Stimulated activated CD4-positive, alpha-beta T cell treated with anti-CD3 and anti-CD28 coated beads, Interleukin-2, amount 100 ng/mL, for 4 hours (primary cell): ENCODE data around the gene CTNS.
A peak's percentile ranks its signal among the peaks of the same experiment; 100 is the strongest.
"Not testable (repeated sequence)": the region's sequence is repeated elsewhere in the genome, so short reads cannot be mapped to it uniquely, and the experiment has no call there.

Experiments
- DNase-seq: peaks from one replicate; pipeline ENCODE4 v3.0.0-alpha.2; 2020; ENCODE audit warnings: low read depth

CTNS gene

DNA sequence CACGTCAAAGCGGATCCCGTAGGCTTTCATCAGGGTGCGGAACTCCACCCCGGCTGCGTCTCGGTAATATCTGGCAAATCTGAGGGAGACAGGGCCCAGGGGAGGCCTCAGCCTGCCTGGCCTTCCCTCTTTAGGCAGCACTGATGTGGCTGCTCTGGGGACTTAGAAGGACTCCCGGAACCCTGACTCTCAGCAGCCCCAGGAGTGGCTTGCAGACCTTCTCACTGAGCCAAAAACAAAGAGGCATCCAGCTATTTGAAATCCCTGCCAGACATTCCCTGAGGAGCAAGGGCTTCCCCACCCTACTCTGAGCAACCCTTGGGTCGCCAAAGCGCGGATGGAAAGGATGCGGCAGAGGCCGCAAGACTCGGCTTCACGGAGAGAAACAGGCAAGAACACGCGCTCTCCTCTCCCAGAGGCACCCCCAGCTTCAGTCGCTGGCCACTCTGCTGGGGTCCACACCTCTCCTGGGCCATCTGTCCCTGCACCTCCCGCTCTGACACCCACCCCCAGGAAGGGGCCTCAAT lies 51.5 kb downstream of the CTNS start:
- DNase-seq, result no peak

DNA sequence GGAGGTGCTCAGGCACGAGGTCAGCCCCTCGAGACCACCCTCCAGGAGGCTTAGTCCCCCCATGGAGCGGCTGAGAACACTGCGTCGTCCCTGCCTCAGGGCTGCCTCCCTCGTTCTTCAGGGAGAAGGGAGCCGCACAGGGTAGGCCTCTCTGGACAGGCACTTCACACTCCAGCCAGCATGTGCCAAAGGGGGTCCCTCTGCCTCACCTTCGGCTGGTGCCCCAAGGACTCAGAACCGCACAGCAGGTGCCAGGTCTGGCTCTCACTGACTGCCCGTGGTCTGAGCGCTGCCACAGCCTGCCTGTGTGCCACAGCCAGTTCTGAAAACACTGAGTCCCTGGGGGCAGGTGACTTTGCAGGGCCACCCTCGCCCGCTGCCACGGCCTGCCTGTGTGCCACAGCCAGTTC lies 52.3 kb downstream of the CTNS start:
- no peak for DNase-seq

DNA sequence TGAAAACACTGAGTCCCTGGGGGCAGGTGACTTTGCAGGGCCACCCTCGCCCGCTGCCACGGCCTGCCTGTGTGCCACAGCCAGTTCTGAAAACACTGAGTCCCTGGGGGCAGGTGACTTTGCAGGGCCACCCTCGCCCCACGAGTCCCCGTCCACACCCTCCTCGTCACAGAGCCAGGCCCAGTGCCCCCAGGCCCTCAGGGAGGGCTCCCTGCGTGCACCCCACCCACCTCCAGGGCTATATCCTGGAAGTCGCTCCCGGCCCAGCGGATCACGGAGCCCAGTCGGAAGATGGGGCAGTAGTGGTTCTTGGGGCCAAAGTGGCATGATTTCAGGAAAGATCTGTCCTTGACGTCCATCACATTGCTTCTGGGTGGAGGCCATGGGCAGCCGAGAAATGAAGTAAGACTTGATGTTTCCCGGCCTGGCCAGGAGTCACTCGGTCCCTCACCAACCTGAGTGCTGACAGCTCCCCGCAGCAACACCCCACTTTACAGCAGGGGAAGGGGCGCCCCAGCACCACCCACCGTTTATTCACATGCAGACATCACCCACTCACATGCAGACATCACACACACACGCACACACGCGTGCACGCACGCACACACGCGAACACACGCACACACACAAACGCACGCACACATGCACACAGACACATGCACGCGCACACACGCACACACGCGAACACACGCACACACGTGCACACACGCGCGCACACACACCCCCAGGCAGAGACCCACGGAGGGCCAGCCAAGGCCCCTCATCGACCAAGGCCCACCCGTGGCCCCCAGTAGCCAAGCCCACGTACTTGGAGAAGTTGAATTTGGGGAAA lies 52.9 kb downstream of the CTNS start:
- no peak for DNase-seq

DNA sequence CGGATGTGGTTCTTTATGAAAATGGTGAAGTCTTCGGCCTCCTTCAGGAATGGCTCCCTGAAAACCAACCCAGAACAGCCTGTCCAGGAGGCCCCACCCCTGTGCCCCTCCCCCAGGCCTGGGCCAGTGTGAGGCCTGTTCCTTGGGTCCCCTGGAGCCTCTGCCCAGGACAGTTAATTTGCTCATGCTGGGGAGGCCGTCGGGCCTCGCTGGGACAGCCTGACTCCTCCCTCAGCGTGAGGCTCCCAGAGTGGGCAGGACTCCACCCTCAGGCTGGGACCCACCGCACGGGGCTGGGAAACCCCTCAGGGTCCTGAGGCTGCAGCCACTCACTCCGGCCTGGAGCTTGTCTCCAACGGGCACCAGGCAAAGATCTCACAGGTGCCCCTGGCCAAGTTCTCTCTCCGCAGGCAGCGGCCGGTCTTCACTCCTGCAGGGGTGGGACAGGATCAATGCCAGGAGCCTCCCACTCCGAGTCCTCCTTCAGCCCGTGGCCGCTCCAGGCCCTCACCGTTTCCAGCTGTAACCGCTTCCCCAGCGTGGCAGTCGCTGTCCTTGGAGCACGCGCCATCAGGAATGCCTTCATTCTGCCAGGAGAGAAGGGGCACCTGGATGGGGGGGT lies 53.6 kb downstream of the CTNS start:
- no peak for DNase-seq

DNA sequence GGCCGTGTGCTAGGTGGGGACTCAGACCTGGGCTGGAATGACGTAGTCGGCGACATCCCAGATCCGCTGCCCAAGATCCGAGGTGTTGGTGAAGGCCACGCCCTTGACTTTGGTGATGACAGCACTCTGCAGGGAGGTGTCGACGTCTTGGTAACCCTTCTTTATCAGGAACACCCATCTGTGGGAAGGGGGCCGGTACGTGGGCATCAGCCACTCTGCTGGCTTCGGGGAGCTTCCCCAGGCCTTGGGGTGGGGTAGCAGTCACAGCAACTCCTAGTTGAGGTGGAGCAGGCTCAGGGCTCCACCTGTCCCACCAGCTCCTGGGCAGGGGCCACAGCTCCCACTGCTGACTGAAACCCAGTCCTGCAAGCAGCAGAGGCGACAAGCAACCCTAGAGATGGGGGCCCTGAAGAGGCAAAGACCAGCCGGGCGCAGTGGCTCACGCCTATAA lies 55.1 kb downstream of the CTNS start:
- DNase-seq, result no peak

GRCh38 chr17:3692346-3692745 lies 55.8 kb downstream of the CTNS start:
- DNase-seq, result no peak

DNA sequence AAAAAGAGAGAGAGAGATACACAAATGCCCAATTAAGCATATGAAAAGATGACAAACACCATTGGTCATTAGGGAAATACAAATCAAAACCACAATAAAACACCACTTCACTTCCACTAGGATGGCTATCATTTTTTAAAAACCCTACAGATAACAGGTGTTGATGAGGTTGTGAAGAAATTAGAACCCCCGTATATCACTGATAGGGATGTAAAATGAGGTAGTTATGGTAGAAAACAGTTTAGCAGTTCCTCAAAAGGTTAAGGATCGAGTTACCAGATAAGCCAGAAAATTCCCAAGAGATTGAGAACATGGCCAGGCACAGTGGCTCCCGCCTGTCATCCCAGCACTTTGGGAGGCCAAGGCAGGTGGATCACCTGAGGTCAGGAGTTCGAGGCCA lies 56.6 kb downstream of the CTNS start:
- DNase-seq, result no peak

DNA sequence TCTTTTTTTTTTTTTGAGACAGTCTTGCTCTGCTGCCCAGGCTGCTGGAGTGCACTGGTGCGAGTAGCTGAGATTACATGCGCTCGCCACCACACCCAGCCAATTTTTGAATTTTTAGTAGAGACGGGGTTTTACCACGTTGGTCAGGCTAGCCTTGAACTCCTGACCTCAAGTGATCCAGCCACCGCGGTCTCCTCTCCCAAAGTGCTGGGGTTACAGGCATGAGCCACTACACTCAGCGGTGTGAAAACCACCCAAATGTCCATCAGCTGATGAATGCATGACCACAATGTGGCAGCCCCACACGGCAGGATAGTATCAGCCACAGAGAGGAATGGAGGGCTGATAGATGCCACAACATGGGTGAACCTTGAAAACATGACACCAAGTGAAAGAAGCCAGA lies 57.3 kb downstream of the CTNS start:
- no peak for DNase-seq

DNA sequence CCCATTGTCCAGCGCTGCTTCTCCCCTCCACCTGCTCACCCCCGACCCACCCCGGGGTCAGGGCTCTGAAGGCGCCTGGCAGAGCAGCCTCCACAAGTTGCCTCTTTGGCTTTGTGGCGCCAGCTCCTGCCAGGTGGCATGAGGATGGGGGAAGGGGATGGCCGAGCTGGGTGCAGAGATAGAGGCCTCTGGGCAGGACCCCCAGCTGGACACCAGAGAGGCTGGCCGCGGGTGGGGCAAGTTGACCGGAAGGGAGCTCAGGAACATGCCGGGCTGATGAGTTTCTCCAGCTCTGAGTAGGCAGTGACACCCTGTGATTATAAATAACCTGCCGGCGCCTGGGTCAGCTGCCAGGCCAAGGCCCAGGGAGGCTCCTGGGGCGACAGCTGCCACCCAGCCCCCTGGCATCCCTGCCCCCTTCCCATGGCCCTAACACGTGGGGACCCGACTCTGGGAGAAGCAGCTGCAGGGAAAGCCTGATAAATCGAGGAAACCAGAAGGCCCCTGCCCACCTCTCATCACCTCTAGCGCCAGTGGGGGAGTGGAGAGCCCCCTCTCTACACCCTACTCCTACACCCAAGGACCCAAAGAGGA lies 58.7 kb downstream of the CTNS start:
- DNase-seq, result no peak

- peak; percentile 14 for DNase-seq
Measured at GRCh38 chr17:3695723-3696411, 59.3 kb downstream of the CTNS start, which contains the start of gene P2RX5. Gene P2RX5, minus strand, starts transcription at chr17:3696155. Its CDS starts 150 bp downstream, at chr17:3696005.

DNA sequence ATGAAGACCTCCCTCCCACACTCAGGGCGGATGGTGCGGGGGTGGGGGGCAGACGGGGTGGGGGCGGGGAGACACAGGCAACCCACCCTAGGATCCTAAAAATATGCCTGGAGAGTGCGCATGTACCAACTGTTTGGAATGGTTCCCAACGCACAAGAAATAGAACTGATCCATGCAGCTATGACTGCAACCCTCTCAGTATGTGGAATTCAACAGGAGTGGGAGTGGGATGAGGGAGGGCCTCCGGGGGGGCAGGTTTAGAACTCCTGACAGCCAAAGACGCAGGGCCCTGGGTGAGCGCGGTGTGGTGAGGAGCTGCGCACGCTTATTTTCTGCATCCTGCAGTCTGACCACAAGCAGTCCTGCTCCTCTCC lies 60.5 kb downstream of the CTNS start:
- DNase-seq, result no peak

- DNase-seq, result no peak
Measured at GRCh38 chr17:3698139-3698538, 61.6 kb downstream of the CTNS start.

GRCh38 chr17:3699951-3700350 lies 63.4 kb downstream of the CTNS start:
- no peak for DNase-seq

DNA sequence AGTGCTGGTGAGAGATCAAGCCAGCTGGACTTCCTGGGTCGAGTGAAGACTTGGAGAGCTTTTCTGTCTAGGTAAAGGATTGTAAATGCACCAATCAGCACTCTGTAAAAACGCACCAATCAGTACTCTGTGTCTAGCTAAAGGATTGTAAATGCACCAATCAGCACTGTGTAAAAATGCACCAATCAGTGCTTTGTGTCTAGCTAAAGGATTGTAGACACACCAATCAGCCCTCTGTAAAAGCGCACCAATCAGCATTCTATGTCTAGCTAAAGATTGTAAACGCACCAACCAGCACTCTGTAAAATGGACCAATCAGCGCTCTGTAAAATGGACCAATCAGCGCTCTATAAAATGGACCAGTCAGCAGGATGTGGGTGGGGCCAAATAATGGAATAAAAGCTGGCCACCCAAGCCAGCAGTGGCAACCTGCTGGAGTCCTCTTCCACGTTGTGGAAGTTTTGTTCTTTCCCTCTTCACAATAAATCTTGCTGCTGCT lies 65.5 kb downstream of the CTNS start:
- DNase-seq, result not testable (repeated sequence)

DNA sequence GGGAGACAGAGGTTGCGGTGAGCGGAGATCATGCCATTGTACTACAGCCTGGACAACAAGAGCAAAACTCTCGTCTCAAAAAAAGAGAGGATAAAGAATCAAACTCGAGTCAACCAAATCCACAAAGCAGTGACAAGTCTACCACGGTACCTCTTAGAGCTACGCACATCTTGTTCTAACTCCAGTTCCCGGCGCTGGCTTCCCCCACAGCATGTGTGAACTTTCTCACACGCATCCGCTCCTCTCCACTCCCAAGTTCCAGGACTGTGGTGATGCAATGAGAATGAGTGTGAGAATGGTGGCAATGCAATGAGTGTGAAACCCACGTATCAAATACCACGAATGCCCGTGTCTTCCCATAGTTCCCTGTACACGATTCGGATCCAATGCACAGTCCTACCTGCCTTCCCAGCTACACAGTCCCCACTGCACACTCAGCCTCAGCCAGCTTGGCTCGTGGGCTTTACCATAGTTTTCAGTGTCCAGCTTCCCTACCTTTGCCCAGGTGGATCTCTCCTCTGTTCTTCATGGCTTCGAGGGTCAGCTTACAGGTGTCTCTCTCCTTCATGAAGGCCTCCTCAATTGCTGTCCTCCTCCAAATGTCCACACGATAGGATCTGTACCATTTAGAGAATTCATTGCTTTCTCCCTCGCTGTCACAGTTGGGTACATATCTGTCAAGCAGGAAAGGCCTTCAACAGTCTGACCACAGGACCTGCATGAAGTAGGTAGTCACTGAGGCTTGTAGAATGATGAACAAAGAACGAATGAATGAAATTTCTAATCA lies 68.6 kb downstream of the CTNS start:
- DNase-seq, result no peak

- DNase-seq, result not testable (repeated sequence)
Measured at GRCh38 chr17:3705718-3705984, 69.1 kb downstream of the CTNS start.

DNA sequence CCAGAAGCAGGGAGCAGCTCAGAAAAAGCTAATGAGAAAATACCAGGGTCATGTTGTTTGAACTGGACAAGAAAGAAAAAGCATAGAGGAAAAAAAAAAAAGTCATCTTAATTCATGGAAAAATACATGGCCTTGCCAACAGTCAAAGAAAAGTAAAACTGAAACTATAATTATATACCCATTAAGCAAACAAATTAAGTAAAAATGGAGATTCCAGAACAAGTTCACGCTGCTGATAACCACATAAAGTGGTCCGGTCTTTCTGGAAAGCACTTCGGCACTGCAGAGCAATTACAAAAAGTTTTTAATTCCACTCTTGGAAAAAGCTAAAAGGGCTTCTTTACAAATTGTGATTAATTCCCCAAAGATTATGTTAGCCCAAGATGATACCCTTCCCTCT lies 71.8 kb downstream of the CTNS start:
- DNase-seq, result no peak

- DNase-seq, result peak; percentile 66
Measured at GRCh38 chr17:3710951-3711383, 74.4 kb downstream of the CTNS start.
